Liver (tissue), 9 donors: ENCODE measurements around the gene MAPK8IP3. TPM values are rescaled to one million over a fixed set of nuclear protein-coding genes. Genes with fewer than 3 reads are reported as not detected.

Source experiments
- DNase-seq: peaks from one replicate; pipeline ENCODE4 v3.0.0-alpha.2; 2017; ENCODE audit warnings: low spot score
- H3K27ac ChIP-seq, 2 donors: one replicate each; pipeline ENCODE4 v1.7.0; 2013; ENCODE audit warnings: inconsistent platforms in 2 of 2, low read length in 2 of 2, control low read depth in 1 of 2, low read depth in 1 of 2, mild to moderate bottlenecking in 1 of 2
- H3K27me3 ChIP-seq, 4 donors: one replicate each; pipeline versions ENCODE4 v1.6.1 to v1.7.0; 2013; ENCODE audit warnings: low read length in 3 of 4, inconsistent platforms in 1 of 4, mild to moderate bottlenecking in 1 of 4, moderate library complexity in 1 of 4; ENCODE audit not compliant: control insufficient read depth in 4 of 4, insufficient read depth in 4 of 4
- H3K36me3 ChIP-seq, 4 donors: one replicate each; pipeline versions ENCODE4 v1.6.1 to v1.7.0; 2013; ENCODE audit warnings: low read length in 3 of 4, mild to moderate bottlenecking in 3 of 4, low read depth in 1 of 4, moderate library complexity in 1 of 4; ENCODE audit not compliant: control insufficient read depth in 4 of 4, insufficient read depth in 3 of 4
- H3K4me1 ChIP-seq, 4 donors: one replicate each; pipeline versions ENCODE4 v1.6.1 to v1.7.0; 2013; ENCODE audit warnings: low read length in 3 of 4, mild to moderate bottlenecking in 3 of 4, moderate library complexity in 1 of 4; ENCODE audit not compliant: control insufficient read depth in 4 of 4, insufficient read depth in 4 of 4
- H3K4me3 ChIP-seq, 3 donors: one replicate each; pipeline versions ENCODE4 v1.6.1 to v1.7.0; 2013; ENCODE audit warnings: low read length in 3 of 3, control low read depth in 1 of 3, low read depth in 1 of 3, mild to moderate bottlenecking in 1 of 3
- H3K9ac ChIP-seq, 2 donors: one replicate each; pipeline ENCODE4 v1.7.0; 2013; ENCODE audit warnings: low read length in 2 of 2, mild to moderate bottlenecking in 2 of 2, moderate library complexity in 2 of 2, control low read depth in 1 of 2, low read depth in 1 of 2
- H3K9me3 ChIP-seq, 4 donors: one replicate each; pipeline versions ENCODE4 v1.6.1 to v1.7.0; 2013; ENCODE audit warnings: low read length in 3 of 4; ENCODE audit not compliant: control insufficient read depth in 4 of 4
- EGR1 ChIP-seq, 2 donors: IDR thresholded peaks; 2 replicates each; pipeline ENCODE4 v1.6.1; 2016 to 2018; ENCODE audit warnings: antibody characterized with exemption in 2 of 2, low read depth in 2 of 2
- FOXA1 ChIP-seq: IDR thresholded peaks from 2 replicates; pipeline ENCODE4 v1.6.1; 2016; ENCODE audit warnings: antibody characterized with exemption
- FOXA2 ChIP-seq: IDR thresholded peaks from 2 replicates; pipeline ENCODE4 v1.6.1; 2016; ENCODE audit warnings: antibody characterized with exemption
- GABPA ChIP-seq, 2 donors: IDR thresholded peaks in 1 of 2; conservative IDR thresholded peaks in 1 of 2; 2 replicates each; pipeline ENCODE4 v1.6.1; 2016; ENCODE audit warnings: antibody characterized with exemption in 2 of 2, mild to moderate bottlenecking in 1 of 2, moderate library complexity in 1 of 2
- HNF4A ChIP-seq, 2 donors: conservative IDR thresholded peaks; 2 replicates each; pipeline ENCODE4 v1.6.1; 2016; ENCODE audit warnings: antibody characterized with exemption in 2 of 2, mild to moderate bottlenecking in 2 of 2
- HNF4G ChIP-seq: IDR thresholded peaks from 2 replicates; pipeline ENCODE4 v1.6.1; 2016; ENCODE audit warnings: antibody characterized with exemption
- JUND ChIP-seq, 2 donors: IDR thresholded peaks; 2 replicates each; pipeline ENCODE4 v1.6.1; 2016; ENCODE audit warnings: antibody characterized with exemption in 2 of 2
- NR2F2 ChIP-seq: IDR thresholded peaks from 2 replicates; pipeline ENCODE4 v1.6.1; 2016; ENCODE audit warnings: antibody characterized with exemption
- RAD21 ChIP-seq, 2 donors: IDR thresholded peaks; 2 replicates each; pipeline ENCODE4 v1.6.1; 2016; ENCODE audit warnings: antibody characterized with exemption in 2 of 2, mild to moderate bottlenecking in 2 of 2
- RXRA ChIP-seq, 2 donors: IDR thresholded peaks; 2 replicates each; pipeline ENCODE4 v1.6.1; 2017 to 2018; ENCODE audit warnings: antibody characterized with exemption in 2 of 2, mild to moderate bottlenecking in 1 of 2
- SP1 ChIP-seq: IDR thresholded peaks from 2 replicates; pipeline ENCODE4 v1.6.1; 2018; ENCODE audit warnings: antibody characterized with exemption, mild to moderate bottlenecking
- TAF1 ChIP-seq: conservative IDR thresholded peaks from 2 replicates; pipeline ENCODE4 v1.6.1; 2016; ENCODE audit warnings: antibody characterized with exemption, mild to moderate bottlenecking
- YY1 ChIP-seq: IDR thresholded peaks from 2 replicates; pipeline ENCODE4 v1.6.1; 2016; ENCODE audit warnings: antibody characterized with exemption, mild to moderate bottlenecking
- WGBS: extraction: QIAGEN DNeasy Blood & Tissue Kit; methylation state at CpG from one replicate; pipeline ENCODE4 v1.1.7; 2013; 5-methylcytosine and 5-hydroxymethylcytosine counted together
- polyA plus RNA-seq, 2 donors: library from polyadenylated mRNA; stranded (reverse) in 1 of 2; unstranded in 1 of 2; fragments of 200-250 nt in 1 of 2; fragments of >200 nt in 1 of 2; fragmentation: Nextera tagmentation in 1 of 2; extraction: Ambion mirVana in 1 of 2; gene quantifications; one replicate each; pipeline versions ENCODE4 v1.2.1 to v1.2.3, GENCODE V29; 2013 to 2015
- total RNA-seq, 2 donors: library from RNA; depleted of rRNA; stranded (reverse); fragments of >200 nt; gene quantifications; one replicate each; pipeline ENCODE4 v1.2.3, GENCODE V29; 2014
- TF ChIP-seq, protein P1 (sequence below): IDR thresholded peaks from 2 replicates; pipeline ENCODE4 v1.6.1; 2016; ENCODE audit warnings: antibody characterized with exemption
- TF ChIP-seq, protein P2 (sequence below): IDR thresholded peaks from 2 replicates; pipeline ENCODE4 v1.6.1; 2016; ENCODE audit warnings: antibody characterized with exemption, mild to moderate bottlenecking
- TF ChIP-seq, protein P3 (sequence below): fragments of 150-350 bp; IDR thresholded peaks from 2 replicates; pipeline ENCODE4 v1.5.1; 2017; ENCODE audit warnings: improper control_type of control experiment, low read depth, low read length; ENCODE audit not compliant: missing input control
- TF ChIP-seq, protein P4 (sequence below): IDR thresholded peaks from 2 replicates; pipeline ENCODE4 v1.6.1; 2016; ENCODE audit warnings: antibody characterized with exemption
- TF ChIP-seq, protein P5 (sequence below): IDR thresholded peaks from 2 replicates; pipeline ENCODE4 v1.6.1; 2016; ENCODE audit warnings: antibody characterized with exemption
- donor health status: healthy.
- donor health status: healthy.
- donor health status: healthy.
- donor health status: healthy.
- donor health status: healthy.

The MAPK8IP3 gene
- total and polyA plus RNA-seq, 4 donors: 4.1 to 43.0 (median 9.3) TPM

DNA sequence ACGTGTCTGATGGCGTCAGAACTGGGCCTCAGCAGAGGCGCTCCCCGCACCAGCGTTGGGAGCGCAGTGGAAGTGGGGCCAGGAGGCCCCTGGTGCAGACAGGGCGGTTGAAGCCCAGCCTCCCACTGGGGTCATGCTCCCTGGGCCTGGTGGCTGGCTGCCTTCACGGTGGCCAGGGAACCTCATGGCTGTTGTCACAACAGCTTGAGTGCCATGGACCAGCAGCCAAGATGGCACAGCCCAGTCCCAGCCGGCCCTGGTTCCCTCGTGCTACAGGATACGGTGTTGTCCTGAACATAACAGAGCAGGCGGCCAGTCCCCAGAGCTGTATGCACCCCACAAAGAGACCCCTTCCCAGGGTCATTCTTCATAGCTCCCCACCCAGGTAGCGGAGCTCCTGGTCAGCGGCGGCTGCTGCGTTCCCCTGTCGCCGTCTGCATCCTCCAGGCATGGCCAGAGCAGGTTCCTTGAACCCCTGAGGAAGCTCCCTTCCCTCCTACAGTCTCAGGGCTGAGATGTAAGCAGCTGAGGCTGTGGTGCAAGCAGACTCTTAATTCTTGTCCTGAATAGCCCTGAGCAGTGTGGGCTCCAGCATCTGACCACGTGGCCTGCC, 35.7 kb downstream of the MAPK8IP3 start:
- H3K27ac ChIP-seq: no peak overlapping the region
- H3K9ac ChIP-seq: no peak overlapping the region
- TF ChIP-seq SP1 (no peak), EGR1 (IDR thresholded peaks at IDR 0.05; ENCODE audit: low read depth in 2 of 2) (no peak), FOXA1 (no peak), NR2F2 (no peak), JUND (IDR thresholded peaks at IDR 0.05) (no peak), HNF4G (no peak), RAD21 (IDR thresholded peaks at IDR 0.05) (no peak), RXRA (IDR thresholded peaks at IDR 0.05) (no peak)
- TF ChIP-seq, protein P1, sequence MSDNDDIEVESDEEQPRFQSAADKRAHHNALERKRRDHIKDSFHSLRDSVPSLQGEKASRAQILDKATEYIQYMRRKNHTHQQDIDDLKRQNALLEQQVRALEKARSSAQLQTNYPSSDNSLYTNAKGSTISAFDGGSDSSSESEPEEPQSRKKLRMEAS: no peak
- TF ChIP-seq, protein P2, sequence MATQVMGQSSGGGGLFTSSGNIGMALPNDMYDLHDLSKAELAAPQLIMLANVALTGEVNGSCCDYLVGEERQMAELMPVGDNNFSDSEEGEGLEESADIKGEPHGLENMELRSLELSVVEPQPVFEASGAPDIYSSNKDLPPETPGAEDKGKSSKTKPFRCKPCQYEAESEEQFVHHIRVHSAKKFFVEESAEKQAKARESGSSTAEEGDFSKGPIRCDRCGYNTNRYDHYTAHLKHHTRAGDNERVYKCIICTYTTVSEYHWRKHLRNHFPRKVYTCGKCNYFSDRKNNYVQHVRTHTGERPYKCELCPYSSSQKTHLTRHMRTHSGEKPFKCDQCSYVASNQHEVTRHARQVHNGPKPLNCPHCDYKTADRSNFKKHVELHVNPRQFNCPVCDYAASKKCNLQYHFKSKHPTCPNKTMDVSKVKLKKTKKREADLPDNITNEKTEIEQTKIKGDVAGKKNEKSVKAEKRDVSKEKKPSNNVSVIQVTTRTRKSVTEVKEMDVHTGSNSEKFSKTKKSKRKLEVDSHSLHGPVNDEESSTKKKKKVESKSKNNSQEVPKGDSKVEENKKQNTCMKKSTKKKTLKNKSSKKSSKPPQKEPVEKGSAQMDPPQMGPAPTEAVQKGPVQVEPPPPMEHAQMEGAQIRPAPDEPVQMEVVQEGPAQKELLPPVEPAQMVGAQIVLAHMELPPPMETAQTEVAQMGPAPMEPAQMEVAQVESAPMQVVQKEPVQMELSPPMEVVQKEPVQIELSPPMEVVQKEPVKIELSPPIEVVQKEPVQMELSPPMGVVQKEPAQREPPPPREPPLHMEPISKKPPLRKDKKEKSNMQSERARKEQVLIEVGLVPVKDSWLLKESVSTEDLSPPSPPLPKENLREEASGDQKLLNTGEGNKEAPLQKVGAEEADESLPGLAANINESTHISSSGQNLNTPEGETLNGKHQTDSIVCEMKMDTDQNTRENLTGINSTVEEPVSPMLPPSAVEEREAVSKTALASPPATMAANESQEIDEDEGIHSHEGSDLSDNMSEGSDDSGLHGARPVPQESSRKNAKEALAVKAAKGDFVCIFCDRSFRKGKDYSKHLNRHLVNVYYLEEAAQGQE: no peak
- 97% methylated on average over 19 of the region's 19 CpGs for WGBS
- H3K4me3 ChIP-seq: no peak overlapping the region
- DNase-seq: no peak
- no peaks in the 10 kb centered on the region for H3K9me3 ChIP-seq
- H3K4me1 ChIP-seq: no peaks in the 10 kb centered on the region
- H3K27me3 ChIP-seq: no peaks in the 10 kb centered on the region
- peaks cover 4 to 39% (median 7%) of the 10 kb centered on the region in 4 donors for H3K36me3 ChIP-seq

DNA sequence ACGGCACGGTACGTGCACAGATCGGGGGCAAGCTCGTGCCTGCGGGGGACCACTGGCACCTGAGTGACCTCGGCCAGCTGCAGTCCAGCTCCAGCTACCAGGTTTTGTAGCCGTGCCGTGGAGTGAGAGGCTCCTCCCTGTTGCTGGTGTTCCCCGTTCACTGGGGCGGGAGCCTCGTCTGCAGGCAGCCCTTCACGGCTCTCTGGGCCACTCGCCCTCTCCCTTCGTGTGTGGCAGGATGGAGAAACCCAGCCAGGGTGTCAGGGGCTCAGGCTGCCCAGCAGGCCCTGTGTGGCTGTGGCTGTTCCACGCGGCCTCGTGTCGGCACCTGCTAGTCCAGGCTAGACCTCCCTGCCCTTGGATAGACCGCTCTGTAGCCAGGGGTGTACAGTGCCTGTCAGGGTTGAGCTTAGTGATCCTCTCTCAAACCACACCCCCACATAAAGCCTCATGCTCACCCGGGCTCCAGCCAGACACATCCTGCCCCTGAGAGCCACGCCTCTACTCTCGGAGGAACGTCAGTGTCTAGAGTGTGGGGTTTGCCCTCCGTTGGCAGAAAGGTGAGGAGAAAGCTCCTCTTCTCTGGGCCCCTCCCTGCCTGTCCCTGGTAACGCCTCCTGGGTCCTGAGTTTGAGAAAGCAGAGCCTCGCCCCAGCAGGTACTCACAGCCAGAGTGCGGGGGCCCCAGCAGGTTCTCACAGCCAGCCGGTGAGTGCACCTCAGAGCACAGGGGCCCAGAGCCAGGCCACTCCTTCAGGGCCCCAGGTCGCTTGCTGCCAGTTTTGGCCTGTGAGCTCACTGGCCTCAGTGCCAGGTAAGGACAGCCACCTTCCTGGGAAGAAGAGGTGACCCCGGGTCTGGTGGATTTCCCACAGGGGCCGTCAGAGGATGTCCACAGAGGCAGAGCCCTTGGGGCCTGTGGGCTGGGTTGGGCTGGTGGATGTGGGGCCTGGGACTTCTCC, 37.7 kb downstream of the MAPK8IP3 start:
- H3K27ac ChIP-seq: no peak overlapping the region
- TF ChIP-seq RAD21 (IDR thresholded peaks at IDR 0.05) (no peak), RXRA (IDR thresholded peaks at IDR 0.05) (no peak), HNF4G (no peak), GABPA (IDR thresholded peaks at IDR 0.05 in 1 of 2, conservative IDR thresholded peaks at IDR 0.05 in 1 of 2) (no peak), FOXA2 (no peak), TAF1 (no peak), HNF4A (conservative IDR thresholded peaks at IDR 0.05) (no peak), SP1 (no peak), YY1 (no peak), FOXA1 (no peak)
- TF ChIP-seq, protein P3, sequence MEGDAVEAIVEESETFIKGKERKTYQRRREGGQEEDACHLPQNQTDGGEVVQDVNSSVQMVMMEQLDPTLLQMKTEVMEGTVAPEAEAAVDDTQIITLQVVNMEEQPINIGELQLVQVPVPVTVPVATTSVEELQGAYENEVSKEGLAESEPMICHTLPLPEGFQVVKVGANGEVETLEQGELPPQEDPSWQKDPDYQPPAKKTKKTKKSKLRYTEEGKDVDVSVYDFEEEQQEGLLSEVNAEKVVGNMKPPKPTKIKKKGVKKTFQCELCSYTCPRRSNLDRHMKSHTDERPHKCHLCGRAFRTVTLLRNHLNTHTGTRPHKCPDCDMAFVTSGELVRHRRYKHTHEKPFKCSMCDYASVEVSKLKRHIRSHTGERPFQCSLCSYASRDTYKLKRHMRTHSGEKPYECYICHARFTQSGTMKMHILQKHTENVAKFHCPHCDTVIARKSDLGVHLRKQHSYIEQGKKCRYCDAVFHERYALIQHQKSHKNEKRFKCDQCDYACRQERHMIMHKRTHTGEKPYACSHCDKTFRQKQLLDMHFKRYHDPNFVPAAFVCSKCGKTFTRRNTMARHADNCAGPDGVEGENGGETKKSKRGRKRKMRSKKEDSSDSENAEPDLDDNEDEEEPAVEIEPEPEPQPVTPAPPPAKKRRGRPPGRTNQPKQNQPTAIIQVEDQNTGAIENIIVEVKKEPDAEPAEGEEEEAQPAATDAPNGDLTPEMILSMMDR: no peak
- TF ChIP-seq, protein P4, sequence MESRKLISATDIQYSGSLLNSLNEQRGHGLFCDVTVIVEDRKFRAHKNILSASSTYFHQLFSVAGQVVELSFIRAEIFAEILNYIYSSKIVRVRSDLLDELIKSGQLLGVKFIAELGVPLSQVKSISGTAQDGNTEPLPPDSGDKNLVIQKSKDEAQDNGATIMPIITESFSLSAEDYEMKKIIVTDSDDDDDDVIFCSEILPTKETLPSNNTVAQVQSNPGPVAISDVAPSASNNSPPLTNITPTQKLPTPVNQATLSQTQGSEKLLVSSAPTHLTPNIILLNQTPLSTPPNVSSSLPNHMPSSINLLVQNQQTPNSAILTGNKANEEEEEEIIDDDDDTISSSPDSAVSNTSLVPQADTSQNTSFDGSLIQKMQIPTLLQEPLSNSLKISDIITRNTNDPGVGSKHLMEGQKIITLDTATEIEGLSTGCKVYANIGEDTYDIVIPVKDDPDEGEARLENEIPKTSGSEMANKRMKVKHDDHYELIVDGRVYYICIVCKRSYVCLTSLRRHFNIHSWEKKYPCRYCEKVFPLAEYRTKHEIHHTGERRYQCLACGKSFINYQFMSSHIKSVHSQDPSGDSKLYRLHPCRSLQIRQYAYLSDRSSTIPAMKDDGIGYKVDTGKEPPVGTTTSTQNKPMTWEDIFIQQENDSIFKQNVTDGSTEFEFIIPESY: no peak
- TF ChIP-seq, protein P1: no peak
- TF ChIP-seq, protein P5, sequence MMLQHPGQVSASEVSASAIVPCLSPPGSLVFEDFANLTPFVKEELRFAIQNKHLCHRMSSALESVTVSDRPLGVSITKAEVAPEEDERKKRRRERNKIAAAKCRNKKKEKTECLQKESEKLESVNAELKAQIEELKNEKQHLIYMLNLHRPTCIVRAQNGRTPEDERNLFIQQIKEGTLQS: no peak
- TF ChIP-seq, protein P2: no peak
- 94% methylated on average over 32 of the region's 32 CpGs for WGBS
- no peaks in the 10 kb centered on the region for H3K4me1 ChIP-seq
- peaks cover 4 to 55% (median 17%) of the 10 kb centered on the region in 4 donors for H3K36me3 ChIP-seq
- H3K4me3 ChIP-seq: no peak overlapping the region
- H3K27me3 ChIP-seq: no peaks in the 10 kb centered on the region
- no peak for DNase-seq
- H3K9me3 ChIP-seq: no peaks in the 10 kb centered on the region
- H3K9ac ChIP-seq: no peak overlapping the region
